Adrenal gland (tissue), 12 donors: ENCODE data around the gene KIT. TPM values are rescaled to one million over a fixed set of nuclear protein-coding genes. Genes with fewer than 3 reads are reported as not detected.

Source experiments
- DNase-seq, 7 donors: peaks; one replicate each; pipeline ENCODE4 v3.0.0-alpha.2; 2019 to 2020
- H3K27ac ChIP-seq, 5 donors: fragments of 200-600 bp; sonication (generic) in 4 of 5; 1 replicate in 3 of 5; 2 replicates in 2 of 5; pipeline versions ENCODE4 v1.5.1 to v1.8.0; 2016 to 2020; ENCODE audit warnings: mild to moderate bottlenecking in 1 of 5
- H3K27me3 ChIP-seq: fragments of 200-600 bp; 2 replicates; pipeline ENCODE4 v1.8.0; 2021
- H3K36me3 ChIP-seq, 2 donors: fragments of 200-600 bp; replicated peaks in 1 of 2; 1 replicate in 1 of 2; 2 replicates in 1 of 2; pipeline versions ENCODE4 v1.5.1 to v1.8.0; 2018 to 2022
- H3K4me1 ChIP-seq, 2 donors: fragments of 200-600 bp; replicated peaks in 1 of 2; 1 replicate in 1 of 2; 2 replicates in 1 of 2; pipeline versions ENCODE4 v1.5.1 to v1.8.0; 2018 to 2021
- H3K4me3 ChIP-seq, 4 donors: fragments of 200-600 bp; sonication (generic) in 3 of 4; one replicate each; pipeline ENCODE4 v1.5.1; 2016 to 2018
- H3K9me3 ChIP-seq, 3 donors: fragments of 200-600 bp; sonication (generic) in 1 of 3; replicated peaks in 1 of 3; 1 replicate in 2 of 3; 2 replicates in 1 of 3; pipeline versions ENCODE4 v1.5.1 to v1.8.0; 2016 to 2021
- POLR2A ChIP-seq, 2 donors: fragments of 450-650 bp; IDR thresholded peaks; one replicate each; pipeline ENCODE4 v1.6.1; 2017; ENCODE audit warnings: antibody characterized with exemption in 2 of 2, mild to moderate bottlenecking in 2 of 2, moderate library complexity in 1 of 2
- WGBS, 4 donors: extraction: QIAGEN DNeasy Blood & Tissue Kit in 2 of 4; methylation state at CpG; one replicate each; pipeline versions ENCODE4 v1.1.5 to v1.1.7; 2013 to 2017; 5-methylcytosine and 5-hydroxymethylcytosine counted together
- intact Hi-C, 2 donors: fragments of 100-400 bp; cut with DNase I; formaldehyde crosslinking; loops; one replicate each; pipeline versions ENCODE4 v1.14.1 to v1.15.0; 2022 to 2023
- polyA plus RNA-seq, 3 donors: library from polyadenylated mRNA; stranded (reverse); fragments of 200-250 nt in 2 of 3; fragments of 350-450 nt in 1 of 3; fragmentation: Illumina TruSeq in 1 of 3; extraction: RNeasy Lipid Tissue Mini Kit (QIAGEN cat#74804) in 1 of 3; gene quantifications; one replicate each; pipeline ENCODE4 v1.2.3, GENCODE V29; 2013 to 2014
- total RNA-seq, 9 donors: library from RNA; depleted of rRNA in 4 of 9; stranded (reverse); fragments of >200 nt in 4 of 9; fragments of 120-200 nt in 1 of 9; fragmentation: NEBNext Ultra II Directional in 1 of 9; extraction: Animal tissue kit (Norgen Biotek cat#: 25700) in 1 of 9; gene quantifications; one replicate each; pipeline versions ENCODE4 v1.1.0 to v1.2.4, GENCODE V29; 2013 to 2023
- TF ChIP-seq, protein P1 (sequence below), 6 experiments: fragments of 450-650 bp in 4 of 6; fragments of 200-600 bp in 2 of 6; sonication (generic) in 1 of 6; IDR thresholded peaks; 1 replicate in 5 of 6; 2 replicates in 1 of 6; pipeline versions ENCODE4 v1.5.1 to v1.8.0; 2016 to 2021; ENCODE audit warnings: antibody characterized with exemption in 6 of 6, mild to moderate bottlenecking in 2 of 6, moderate library complexity in 1 of 6
- donor health status: healthy with polysubstance abuse.
- donor health status: Bipolar disorder and iron deficiency.
- donor health status: DM: yes; HTN: yes; CAD: no.
- donor health status: DM: no; HTN: no; CAD: no.
- donor health status: DM: no; HTN: no; CAD: no.
- donor health status: DM: yes; HTN: yes; CAD: no.

KIT gene
- total and polyA plus RNA-seq, 12 donors = 0.40 to 5.3 (median 1.8) TPM

DNA sequence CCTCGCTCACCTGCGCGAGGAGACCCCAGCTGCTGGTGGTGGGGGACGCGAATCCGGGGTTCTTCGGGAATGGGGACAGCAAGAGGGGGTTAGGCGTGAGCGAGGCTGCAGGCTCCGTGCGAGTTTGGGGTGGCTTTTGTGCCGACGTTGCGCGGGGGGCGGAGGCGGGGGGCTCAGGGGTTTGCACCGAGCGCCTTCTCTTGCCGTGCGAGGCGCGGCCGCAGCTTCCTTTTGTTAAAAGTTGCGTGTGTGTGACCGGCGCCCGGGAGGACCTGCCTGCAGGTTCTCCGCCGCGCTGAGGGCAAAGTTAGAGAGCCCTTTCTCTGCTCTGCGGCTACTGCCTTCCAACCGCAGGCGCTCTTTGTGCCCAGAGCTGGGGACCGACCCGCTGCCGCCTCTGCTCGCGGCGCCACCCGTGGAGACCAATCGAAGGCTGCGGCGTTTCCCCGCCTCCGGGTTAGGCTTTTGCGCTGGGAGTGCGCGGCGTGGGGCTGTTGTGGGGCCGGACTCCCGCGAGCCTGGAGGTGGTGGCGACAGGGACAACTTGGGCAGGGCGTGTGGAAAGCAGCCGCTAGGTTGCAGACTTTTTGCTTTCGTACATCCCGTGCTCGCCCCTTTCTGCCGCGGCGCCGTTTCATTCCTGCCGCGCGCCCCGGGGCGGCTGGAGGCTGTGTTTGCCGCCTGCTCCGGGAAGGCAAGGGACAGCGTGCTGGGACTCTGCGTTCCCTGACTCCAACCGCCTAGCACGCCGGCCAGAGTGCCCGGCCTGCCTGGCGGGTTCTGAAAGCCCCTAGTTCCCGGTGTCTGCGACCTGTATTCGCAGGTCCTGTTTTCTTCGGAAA, 716 bp downstream of the KIT start:
- intact Hi-C loops = no loop called here
- DNase-seq = peak; percentile 46 to 73 (median 51)
- peak overlapping the region in 1 of 5 donors; percentile 1 for H3K27ac ChIP-seq

DNA sequence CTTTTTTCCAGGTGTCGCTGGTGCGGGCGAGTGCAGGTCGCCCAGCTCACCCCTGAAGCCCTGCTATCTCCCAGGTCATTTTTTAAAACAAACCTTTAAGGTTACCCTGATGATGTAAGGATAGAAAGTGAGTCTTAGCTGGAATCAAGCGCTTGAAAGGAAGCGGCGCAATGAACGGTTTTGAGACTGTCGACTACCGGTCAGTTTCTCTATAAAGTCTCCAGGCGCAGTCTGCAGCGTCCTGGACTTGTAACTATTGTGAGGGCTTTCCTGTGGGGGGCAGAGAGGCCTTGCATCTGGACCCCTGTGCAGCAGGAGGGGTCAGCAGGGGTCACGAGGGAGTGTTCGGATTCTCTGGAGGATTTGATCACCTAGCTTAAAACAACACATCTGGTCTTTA, 1.6 kb downstream of the KIT start:
- H3K9me3 ChIP-seq = no peaks in the 10 kb centered on the region
- 1 to 4% (median 2%) methylated on average over 10 to 14 of the region's 14 CpGs for WGBS, 4 donors
- H3K4me3 ChIP-seq = peak overlapping the region in 2 of 4 donors; percentile 50 to 63
- H3K27me3 ChIP-seq = peaks cover 4% of the 10 kb centered on the region
- H3K36me3 ChIP-seq = no peaks in the 10 kb centered on the region
- DNase-seq = peak in 4 of 7 donors; percentile 28 to 54 (median 33)
- intact Hi-C loops = no loop called here
- H3K27ac ChIP-seq = peak overlapping the region in 1 of 5 donors; percentile 1
- no peak for TF ChIP-seq POLR2A (IDR thresholded peaks at IDR 0.05)
- TF ChIP-seq, protein P1, sequence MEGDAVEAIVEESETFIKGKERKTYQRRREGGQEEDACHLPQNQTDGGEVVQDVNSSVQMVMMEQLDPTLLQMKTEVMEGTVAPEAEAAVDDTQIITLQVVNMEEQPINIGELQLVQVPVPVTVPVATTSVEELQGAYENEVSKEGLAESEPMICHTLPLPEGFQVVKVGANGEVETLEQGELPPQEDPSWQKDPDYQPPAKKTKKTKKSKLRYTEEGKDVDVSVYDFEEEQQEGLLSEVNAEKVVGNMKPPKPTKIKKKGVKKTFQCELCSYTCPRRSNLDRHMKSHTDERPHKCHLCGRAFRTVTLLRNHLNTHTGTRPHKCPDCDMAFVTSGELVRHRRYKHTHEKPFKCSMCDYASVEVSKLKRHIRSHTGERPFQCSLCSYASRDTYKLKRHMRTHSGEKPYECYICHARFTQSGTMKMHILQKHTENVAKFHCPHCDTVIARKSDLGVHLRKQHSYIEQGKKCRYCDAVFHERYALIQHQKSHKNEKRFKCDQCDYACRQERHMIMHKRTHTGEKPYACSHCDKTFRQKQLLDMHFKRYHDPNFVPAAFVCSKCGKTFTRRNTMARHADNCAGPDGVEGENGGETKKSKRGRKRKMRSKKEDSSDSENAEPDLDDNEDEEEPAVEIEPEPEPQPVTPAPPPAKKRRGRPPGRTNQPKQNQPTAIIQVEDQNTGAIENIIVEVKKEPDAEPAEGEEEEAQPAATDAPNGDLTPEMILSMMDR (IDR thresholded peaks at IDR 0.05) = no peak
- H3K4me1 ChIP-seq = peaks cover 10 to 29% of the 10 kb centered on the region in 2 donors

More for the DNA sequence above, 716 bp downstream of the KIT start:
- 0 to 4% (median 1%) methylated on average over 16 to 81 of the region's 81 CpGs for WGBS, 4 donors
- Histone ChIP-seq H3K9me3 (no peaks in the 10 kb centered on the region), H3K4me3 (peak overlapping the region in 2 of 4 donors; percentile 50 to 63), H3K4me1 (peaks cover 10 to 29% of the 10 kb centered on the region in 2 donors), H3K27me3 (peaks cover under 1% of the 10 kb centered on the region), H3K36me3 (no peaks in the 10 kb centered on the region)
- TF ChIP-seq POLR2A (IDR thresholded peaks at IDR 0.05) = peak in 1 of 2 donors; percentile 36
- TF ChIP-seq, protein P1 (IDR thresholded peaks at IDR 0.05) = peak in 4 of 6 experiments; percentile 16 to 33 (median 25)

DNA sequence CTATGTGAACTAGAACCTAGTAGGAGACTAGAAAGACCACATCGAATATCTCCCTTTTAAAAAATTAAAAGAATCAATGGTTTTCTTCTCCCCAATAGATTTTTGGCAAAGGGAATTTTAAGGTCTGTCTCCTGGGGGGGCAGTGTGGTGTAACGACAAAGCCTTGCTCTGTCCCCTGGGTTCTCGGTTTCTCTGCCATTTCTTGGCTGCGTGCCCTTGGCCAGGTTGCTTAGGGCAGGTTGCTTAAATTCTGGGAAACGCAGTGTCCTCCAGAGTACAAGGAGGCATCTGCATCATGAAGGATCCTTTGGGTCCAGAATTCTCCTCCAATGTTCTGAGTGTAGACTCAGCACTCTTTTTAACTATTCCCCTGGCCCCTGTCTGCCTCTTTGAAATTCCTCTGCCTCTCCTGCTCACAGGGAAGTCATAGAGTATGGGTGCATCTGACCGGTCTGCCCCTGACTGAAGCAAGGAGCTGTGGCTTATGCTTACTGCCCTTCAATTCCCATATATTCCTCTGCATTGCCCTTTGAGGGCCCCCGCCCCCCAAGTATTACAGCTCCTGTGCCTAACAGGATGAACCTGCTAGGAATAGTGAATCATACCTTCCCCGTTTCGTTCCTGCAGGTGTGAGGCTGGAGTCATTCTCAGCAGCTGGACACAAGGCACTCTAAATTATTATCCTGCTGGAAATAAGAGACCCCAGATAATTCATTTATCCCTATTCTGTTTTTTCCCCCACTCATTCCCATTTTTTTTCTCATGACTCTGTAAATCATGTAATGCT, 2.2 kb downstream of the KIT start:
- H3K4me1 ChIP-seq = peaks cover 10 to 29% of the 10 kb centered on the region in 2 donors
- H3K27me3 ChIP-seq = peaks cover 4% of the 10 kb centered on the region
- 40 to 47% (median 45%) methylated on average over 8 to 9 of the region's 9 CpGs for WGBS, 4 donors
- DNase-seq = no peak
- H3K9me3 ChIP-seq = no peaks in the 10 kb centered on the region
- intact Hi-C loops = no loop called here
- no peak overlapping the region for H3K4me3 ChIP-seq
- TF ChIP-seq POLR2A (IDR thresholded peaks at IDR 0.05) = no peak
- TF ChIP-seq, protein P1 (IDR thresholded peaks at IDR 0.05) = no peak
- H3K36me3 ChIP-seq = no peaks in the 10 kb centered on the region
- no peak overlapping the region for H3K27ac ChIP-seq

DNA sequence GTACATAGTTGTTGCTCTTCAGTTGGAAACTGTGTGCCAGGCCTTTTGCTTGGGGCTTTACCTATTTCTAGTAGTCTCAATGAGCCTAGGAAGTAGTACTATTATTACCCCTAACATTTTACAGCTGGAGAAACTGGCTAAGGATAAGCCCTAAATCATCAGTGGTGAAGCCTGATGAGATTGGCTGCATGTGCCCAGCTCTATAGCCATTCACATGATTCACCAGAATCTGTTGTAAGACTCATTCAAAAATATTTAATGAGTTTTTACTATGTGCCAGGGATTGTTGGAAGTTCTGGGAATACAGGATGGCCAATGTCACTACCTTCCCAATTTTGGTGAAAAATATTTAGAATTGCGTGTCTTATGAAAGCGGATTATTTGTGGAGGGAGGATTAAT, 2.8 kb downstream of the KIT start:
- intact Hi-C loops = no loop called here
- 91 to 97% (median 93%) methylated on average over 2 of the region's 2 CpGs for WGBS, 4 donors
- H3K9me3 ChIP-seq = no peaks in the 10 kb centered on the region
- H3K36me3 ChIP-seq = no peaks in the 10 kb centered on the region
- H3K4me1 ChIP-seq = peaks cover 10 to 29% of the 10 kb centered on the region in 2 donors
- TF ChIP-seq, protein P1 (IDR thresholded peaks at IDR 0.05) = no peak
- TF ChIP-seq POLR2A (IDR thresholded peaks at IDR 0.05) = no peak
- peaks cover 4% of the 10 kb centered on the region for H3K27me3 ChIP-seq
- DNase-seq = no peak
- no peak overlapping the region for H3K27ac ChIP-seq
- H3K4me3 ChIP-seq = no peak overlapping the region
